ENCODE results near the gene TTLL3. TPM values are rescaled to one million over a fixed set of nuclear protein-coding genes. Genes with fewer than 3 reads are reported as not detected.

The TTLL3 gene
- total and polyA plus RNA-seq, 4 donors: 32.4 to 75.0 (median 48.6) TPM

DNA sequence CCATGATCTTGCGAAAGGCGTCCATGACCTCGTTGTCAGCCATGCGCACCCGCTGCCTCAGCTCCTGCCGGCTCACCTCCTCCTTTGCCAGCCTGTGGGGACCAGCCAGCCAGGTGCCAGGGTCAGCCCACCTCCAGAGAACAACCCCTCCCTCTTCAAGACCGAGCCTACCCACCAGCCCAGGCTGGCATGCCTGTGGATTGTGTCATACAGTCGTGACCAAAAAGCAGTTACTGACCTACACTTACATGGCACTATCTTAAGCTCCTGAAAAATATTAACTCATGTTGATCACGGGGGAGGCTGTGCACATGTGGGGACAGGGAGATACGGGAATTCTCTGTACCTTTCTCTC lies 29.6 kb upstream of the TTLL3 start:
- 92% methylated on average over 7 of the region's 10 CpGs for WGBS (ENCODE audit: insufficient coverage)
- H3K27me3 ChIP-seq (ENCODE audit: control insufficient read depth, insufficient read depth, low read length): no peaks in the 10 kb centered on the region
- no peak for DNase-seq (ENCODE audit: low read depth in 4 of 6, low spot score in 6 of 6)
- H3K36me3 ChIP-seq (ENCODE audit: control insufficient read depth, insufficient read depth, low read length): peaks cover 57% of the 10 kb centered on the region
- no peak overlapping the region for H3K27ac ChIP-seq (ENCODE audit: low read depth, low read length)
- peaks cover 6% of the 10 kb centered on the region for H3K4me1 ChIP-seq (ENCODE audit: control insufficient read depth, insufficient read depth, low read length)
- H3K4me3 ChIP-seq (ENCODE audit: low read depth, low read length): no peak overlapping the region
- H3K9me3 ChIP-seq (ENCODE audit: control insufficient read depth, insufficient read depth, low read length): no peaks in the 10 kb centered on the region

GRCh38 chr3:9780910-9781309 lies 29.2 kb upstream of the TTLL3 start:
- H3K9me3 ChIP-seq (ENCODE audit: control insufficient read depth, insufficient read depth, low read length): no peaks in the 10 kb centered on the region

DNA sequence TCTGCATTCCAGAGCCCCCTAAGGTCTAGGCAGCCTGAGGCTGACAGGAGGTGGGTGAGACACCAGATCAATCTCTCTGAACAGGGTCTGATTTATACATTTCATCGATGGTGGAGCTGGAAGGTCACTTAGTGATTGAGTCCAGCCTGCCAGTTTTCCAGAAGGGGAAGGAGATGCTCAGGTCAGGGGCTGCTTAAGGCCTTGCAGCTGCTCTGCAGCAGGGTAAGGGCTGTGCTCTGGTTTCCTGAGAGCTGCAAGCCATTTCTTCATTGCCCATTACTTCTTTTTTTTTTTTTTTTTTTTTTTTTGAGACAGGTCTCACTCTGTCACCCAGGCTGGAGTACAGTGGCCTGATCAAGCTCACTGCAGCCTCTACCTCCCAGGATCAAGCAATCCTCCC lies 28.5 kb upstream of the TTLL3 start:
- peaks cover 65% of the 10 kb centered on the region for H3K36me3 ChIP-seq (ENCODE audit: control insufficient read depth, insufficient read depth, low read length)
- no peaks in the 10 kb centered on the region for H3K9me3 ChIP-seq (ENCODE audit: control insufficient read depth, insufficient read depth, low read length)
- no peak overlapping the region for H3K4me3 ChIP-seq (ENCODE audit: low read depth, low read length)
- no peak for DNase-seq (ENCODE audit: low read depth in 4 of 6, low spot score in 6 of 6)
- H3K4me1 ChIP-seq (ENCODE audit: control insufficient read depth, insufficient read depth, low read length): peaks cover 6% of the 10 kb centered on the region
- no peak overlapping the region for H3K27ac ChIP-seq (ENCODE audit: low read depth, low read length)
- H3K27me3 ChIP-seq (ENCODE audit: control insufficient read depth, insufficient read depth, low read length): no peaks in the 10 kb centered on the region
- WGBS (ENCODE audit: insufficient coverage): 78% methylated on average over 1 of the region's 1 CpG

More at GRCh38 chr3:9780910-9781309, 29.2 kb upstream of the TTLL3 start:
- no peak for DNase-seq (ENCODE audit: low read depth in 4 of 6, low spot score in 6 of 6)
- Histone ChIP-seq H3K36me3 (ENCODE audit: control insufficient read depth, insufficient read depth, low read length) (peaks cover 61% of the 10 kb centered on the region), H3K4me1 (ENCODE audit: control insufficient read depth, insufficient read depth, low read length) (peaks cover 6% of the 10 kb centered on the region), H3K27ac (ENCODE audit: low read depth, low read length) (no peak overlapping the region), H3K4me3 (ENCODE audit: low read depth, low read length) (no peak overlapping the region), H3K27me3 (ENCODE audit: control insufficient read depth, insufficient read depth, low read length) (no peaks in the 10 kb centered on the region)
- WGBS (ENCODE audit: insufficient coverage): 100% methylated on average over 1 of the region's 4 CpGs

DNA sequence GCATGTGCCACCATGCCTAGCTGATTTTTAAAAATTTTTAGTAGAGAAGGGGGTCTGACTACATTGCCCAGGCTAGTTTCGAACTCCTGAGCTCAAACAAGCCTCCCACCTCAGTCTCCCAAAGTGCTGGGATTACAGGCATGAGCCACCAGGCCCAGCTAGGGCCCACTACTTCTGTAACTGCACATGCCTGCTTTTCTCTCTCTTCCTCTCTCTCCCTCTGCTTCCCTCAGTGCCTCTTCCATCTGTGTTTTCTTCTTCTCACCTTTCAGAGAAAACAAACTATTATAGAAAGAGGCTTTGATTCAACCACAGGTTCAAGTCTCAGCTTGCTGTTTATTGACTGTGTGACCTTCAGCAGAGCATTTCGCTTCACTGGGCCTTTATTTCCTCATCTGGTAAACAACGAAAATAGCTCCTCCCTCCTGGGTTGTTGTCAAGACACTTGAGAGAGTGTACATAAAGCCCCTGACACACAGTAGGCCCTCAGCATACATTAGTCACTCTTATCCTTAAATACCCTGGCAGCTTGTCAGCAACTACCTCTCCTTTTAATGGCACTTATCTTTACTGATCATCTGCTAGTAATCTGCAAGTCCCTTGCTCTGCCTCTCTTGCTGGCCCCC lies 28.0 kb upstream of the TTLL3 start:
- Histone ChIP-seq H3K9me3 (ENCODE audit: control insufficient read depth, insufficient read depth, low read length) (no peaks in the 10 kb centered on the region), H3K27ac (ENCODE audit: low read depth, low read length) (no peak overlapping the region), H3K4me1 (ENCODE audit: control insufficient read depth, insufficient read depth, low read length) (peaks cover 2% of the 10 kb centered on the region), H3K4me3 (ENCODE audit: low read depth, low read length) (no peak overlapping the region), H3K27me3 (ENCODE audit: control insufficient read depth, insufficient read depth, low read length) (no peaks in the 10 kb centered on the region), H3K36me3 (ENCODE audit: control insufficient read depth, insufficient read depth, low read length) (peaks cover 69% of the 10 kb centered on the region)
- DNase-seq (ENCODE audit: low read depth in 4 of 6, low spot score in 6 of 6): no peak
- WGBS (ENCODE audit: insufficient coverage): 84% methylated on average over 3 of the region's 3 CpGs

DNA sequence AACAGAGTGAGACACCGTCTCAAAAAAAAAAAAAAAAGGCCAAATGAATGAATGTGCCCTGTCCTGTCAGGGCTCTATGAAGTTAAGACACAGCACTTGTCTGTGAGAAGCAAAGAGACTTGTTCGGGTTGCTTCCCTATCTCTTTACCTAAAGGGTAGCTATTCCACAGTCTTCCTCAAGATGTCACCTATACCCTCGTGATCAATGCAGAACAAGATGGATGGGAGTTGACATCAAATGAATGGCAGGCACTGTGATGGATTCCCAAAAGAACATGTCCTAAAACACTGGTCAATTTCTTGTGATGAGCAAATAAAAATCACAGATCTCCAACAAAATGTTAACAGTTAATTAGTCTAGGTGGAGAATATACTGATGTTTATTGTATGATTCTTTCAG lies 27.3 kb upstream of the TTLL3 start:
- Histone ChIP-seq H3K4me1 (ENCODE audit: control insufficient read depth, insufficient read depth, low read length) (no peaks in the 10 kb centered on the region), H3K4me3 (ENCODE audit: low read depth, low read length) (no peak overlapping the region), H3K27me3 (ENCODE audit: control insufficient read depth, insufficient read depth, low read length) (no peaks in the 10 kb centered on the region), H3K36me3 (ENCODE audit: control insufficient read depth, insufficient read depth, low read length) (peaks cover 73% of the 10 kb centered on the region), H3K27ac (ENCODE audit: low read depth, low read length) (no peak overlapping the region), H3K9me3 (ENCODE audit: control insufficient read depth, insufficient read depth, low read length) (no peaks in the 10 kb centered on the region)
- DNase-seq (ENCODE audit: low read depth in 4 of 6, low spot score in 6 of 6): peak in 1 of 6 donors; percentile 34
- no CpG with 5 or more reads among the region's 3 CpGs for WGBS (ENCODE audit: insufficient coverage)

GRCh38 chr3:9783954-9784353 lies 26.1 kb upstream of the TTLL3 start:
- Histone ChIP-seq H3K4me1 (ENCODE audit: control insufficient read depth, insufficient read depth, low read length) (no peaks in the 10 kb centered on the region), H3K36me3 (ENCODE audit: control insufficient read depth, insufficient read depth, low read length) (peaks cover 81% of the 10 kb centered on the region), H3K27me3 (ENCODE audit: control insufficient read depth, insufficient read depth, low read length) (no peaks in the 10 kb centered on the region), H3K9me3 (ENCODE audit: control insufficient read depth, insufficient read depth, low read length) (no peaks in the 10 kb centered on the region), H3K27ac (ENCODE audit: low read depth, low read length) (no peak overlapping the region), H3K4me3 (ENCODE audit: low read depth, low read length) (no peak overlapping the region)
- 89% methylated on average over 14 of the region's 14 CpGs for WGBS (ENCODE audit: insufficient coverage)
- DNase-seq (ENCODE audit: low read depth in 4 of 6, low spot score in 6 of 6): no peak

GRCh38 chr3:9784965-9785364 lies 25.1 kb upstream of the TTLL3 start:
- Histone ChIP-seq H3K27me3 (ENCODE audit: control insufficient read depth, insufficient read depth, low read length) (no peaks in the 10 kb centered on the region), H3K4me3 (ENCODE audit: low read depth, low read length) (no peak overlapping the region), H3K9me3 (ENCODE audit: control insufficient read depth, insufficient read depth, low read length) (no peaks in the 10 kb centered on the region), H3K36me3 (ENCODE audit: control insufficient read depth, insufficient read depth, low read length) (peaks cover 79% of the 10 kb centered on the region), H3K27ac (ENCODE audit: low read depth, low read length) (no peak overlapping the region), H3K4me1 (ENCODE audit: control insufficient read depth, insufficient read depth, low read length) (no peaks in the 10 kb centered on the region)
- no peak for DNase-seq (ENCODE audit: low read depth in 4 of 6, low spot score in 6 of 6)
- WGBS (ENCODE audit: insufficient coverage): 83% methylated on average over 1 of the region's 4 CpGs

DNA sequence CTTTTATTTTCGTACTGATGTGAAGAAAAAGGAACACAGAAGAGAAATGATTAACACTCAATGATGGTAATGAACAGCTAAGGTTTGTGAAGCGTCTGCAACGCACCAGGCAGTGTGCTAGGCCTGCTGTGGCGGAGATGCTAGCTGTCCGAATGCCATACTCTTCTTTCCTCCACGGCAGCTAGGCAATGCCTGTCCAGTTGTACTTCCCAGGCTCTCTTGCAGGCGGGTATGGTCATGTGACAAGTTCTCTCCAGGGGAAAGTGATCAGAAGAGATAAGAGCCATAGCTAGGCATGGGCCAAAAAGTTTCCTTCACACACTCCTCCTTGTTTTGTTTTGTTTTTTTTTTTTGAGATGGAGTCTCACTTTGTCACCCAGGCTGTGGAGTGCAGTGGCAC lies 24.5 kb upstream of the TTLL3 start:
- WGBS (ENCODE audit: insufficient coverage): 96% methylated on average over 4 of the region's 7 CpGs
- Histone ChIP-seq H3K9me3 (ENCODE audit: control insufficient read depth, insufficient read depth, low read length) (no peaks in the 10 kb centered on the region), H3K27me3 (ENCODE audit: control insufficient read depth, insufficient read depth, low read length) (no peaks in the 10 kb centered on the region), H3K27ac (ENCODE audit: low read depth, low read length) (no peak overlapping the region), H3K36me3 (ENCODE audit: control insufficient read depth, insufficient read depth, low read length) (peaks cover 75% of the 10 kb centered on the region), H3K4me3 (ENCODE audit: low read depth, low read length) (no peak overlapping the region), H3K4me1 (ENCODE audit: control insufficient read depth, insufficient read depth, low read length) (no peaks in the 10 kb centered on the region)
- DNase-seq (ENCODE audit: low read depth in 4 of 6, low spot score in 6 of 6): no peak

DNA sequence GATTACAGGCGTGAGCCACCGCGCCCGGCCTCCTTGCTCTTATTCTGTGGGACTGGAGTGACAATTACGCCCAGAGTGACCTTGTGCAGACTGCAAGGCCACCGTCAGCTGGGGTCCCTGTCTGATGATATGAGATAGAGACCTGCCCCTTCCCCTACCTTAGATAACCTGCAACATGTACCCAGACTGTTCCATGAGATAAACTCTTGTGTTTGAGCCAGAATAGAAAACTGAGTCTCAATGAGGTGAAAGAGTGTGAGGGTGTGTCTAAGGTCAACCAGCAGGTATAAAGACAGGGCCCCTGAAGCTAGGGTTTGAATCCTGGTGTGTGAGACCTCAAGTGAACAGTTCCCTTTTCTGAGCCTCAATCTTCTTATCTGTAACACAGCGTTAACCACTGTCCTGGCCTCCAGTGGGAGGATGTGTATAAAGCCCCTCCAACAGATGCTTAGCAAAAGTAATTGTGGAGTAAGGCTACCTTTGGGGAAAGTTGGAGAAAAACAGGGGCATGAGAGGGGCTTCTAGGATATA lies 23.8 kb upstream of the TTLL3 start:
- DNase-seq (ENCODE audit: low read depth in 4 of 6, low spot score in 6 of 6): no peak
- Histone ChIP-seq H3K27me3 (ENCODE audit: control insufficient read depth, insufficient read depth, low read length) (no peaks in the 10 kb centered on the region), H3K4me1 (ENCODE audit: control insufficient read depth, insufficient read depth, low read length) (peaks cover 3% of the 10 kb centered on the region), H3K27ac (ENCODE audit: low read depth, low read length) (no peak overlapping the region), H3K36me3 (ENCODE audit: control insufficient read depth, insufficient read depth, low read length) (peaks cover 71% of the 10 kb centered on the region), H3K4me3 (ENCODE audit: low read depth, low read length) (no peak overlapping the region), H3K9me3 (ENCODE audit: control insufficient read depth, insufficient read depth, low read length) (no peaks in the 10 kb centered on the region)
- no CpG with 5 or more reads among the region's 7 CpGs for WGBS (ENCODE audit: insufficient coverage)
